ENCODE results near the gene CORO1C.

CORO1C gene

DNA sequence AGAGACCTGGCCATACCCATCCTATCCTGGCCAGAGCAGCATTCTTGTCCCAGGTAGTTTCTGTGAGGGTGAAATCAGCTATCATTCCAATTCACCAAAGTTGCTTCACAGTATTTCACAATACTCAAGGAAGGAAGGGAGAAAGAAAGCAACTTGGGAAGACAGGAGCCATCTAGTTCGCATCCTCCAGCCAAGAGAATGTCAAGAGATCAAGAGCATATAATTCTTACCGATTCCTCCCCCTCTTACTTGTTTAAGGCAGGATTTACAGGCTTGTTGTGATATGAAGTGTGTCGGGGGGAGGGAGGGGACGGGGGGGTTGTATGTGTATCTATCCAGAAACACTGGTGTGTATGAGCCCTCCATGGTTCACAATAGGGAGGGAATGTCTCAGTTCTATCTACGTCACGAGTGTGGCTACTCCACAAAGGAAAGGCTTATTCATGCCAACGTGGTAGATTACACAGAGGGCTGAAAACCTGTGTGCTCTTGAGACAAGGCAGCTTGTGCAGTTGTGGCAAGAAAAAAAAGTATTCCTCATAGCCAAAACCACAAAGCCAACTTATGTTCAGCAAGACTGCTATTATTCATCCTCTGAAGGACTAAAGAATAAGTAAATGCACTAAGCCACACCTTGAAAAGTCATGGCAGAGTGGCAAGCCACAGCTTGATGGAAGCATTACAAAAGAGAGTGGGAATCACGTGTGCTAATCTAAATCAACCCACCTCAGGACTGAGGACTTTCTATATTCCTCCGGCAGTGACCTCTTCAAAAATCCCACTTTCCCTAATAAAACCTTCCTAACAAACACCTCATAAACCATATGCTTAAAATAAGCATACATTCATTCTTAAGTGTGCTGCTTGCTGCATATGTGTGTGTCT is 35.0 kb downstream of the CORO1C start:
- DNase-seq = peak; percentile 4

DNA sequence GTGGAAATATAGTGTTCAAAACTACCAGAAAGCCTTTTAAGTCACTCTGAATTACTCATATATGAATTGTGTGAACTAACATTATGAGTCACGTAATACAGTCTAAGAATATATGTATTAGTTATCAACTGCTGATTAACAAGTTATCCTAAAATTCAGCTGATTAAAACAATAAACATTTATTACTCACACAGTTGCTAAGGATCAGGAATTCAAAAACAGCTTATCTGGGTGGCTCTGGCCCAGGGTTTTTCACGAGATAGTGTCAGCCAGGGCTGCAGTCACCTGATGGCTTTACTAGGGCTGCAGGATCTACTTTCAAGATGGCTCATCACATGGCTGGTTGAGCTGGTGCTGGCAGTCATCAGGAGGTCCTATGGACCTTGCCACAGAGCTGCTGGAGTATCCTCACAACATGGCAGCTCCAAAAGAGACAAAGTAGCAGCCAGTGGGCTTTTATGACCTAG is 36.5 kb downstream of the CORO1C start:
- no peak for DNase-seq

DNA sequence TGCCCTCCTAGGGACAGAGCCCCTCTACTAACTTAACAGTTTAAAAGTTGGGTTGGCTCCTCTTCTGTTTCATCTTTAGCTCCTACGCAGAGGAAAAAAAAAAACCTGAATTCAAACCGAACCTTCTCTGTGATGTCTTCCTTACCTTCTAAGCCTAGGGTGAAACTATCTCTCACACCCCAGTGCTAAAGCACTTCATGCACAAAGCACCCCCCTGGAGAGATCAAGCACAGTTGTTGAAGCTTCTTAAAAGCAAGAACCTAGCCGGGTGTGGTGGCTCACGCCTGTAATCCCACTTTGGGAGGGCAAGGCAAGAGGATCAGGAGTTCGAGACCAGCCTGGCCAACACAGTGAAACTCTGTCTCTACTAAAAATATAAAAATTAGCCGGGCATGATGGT is 37.6 kb downstream of the CORO1C start:
- no peak for DNase-seq

GRCh38 chr12:108693186-108693730 is 38.1 kb downstream of the CORO1C start:
- no peak for DNase-seq

GRCh38 chr12:108691998-108692808 is 39.1 kb downstream of the CORO1C start:
- DNase-seq = no peak

DNA sequence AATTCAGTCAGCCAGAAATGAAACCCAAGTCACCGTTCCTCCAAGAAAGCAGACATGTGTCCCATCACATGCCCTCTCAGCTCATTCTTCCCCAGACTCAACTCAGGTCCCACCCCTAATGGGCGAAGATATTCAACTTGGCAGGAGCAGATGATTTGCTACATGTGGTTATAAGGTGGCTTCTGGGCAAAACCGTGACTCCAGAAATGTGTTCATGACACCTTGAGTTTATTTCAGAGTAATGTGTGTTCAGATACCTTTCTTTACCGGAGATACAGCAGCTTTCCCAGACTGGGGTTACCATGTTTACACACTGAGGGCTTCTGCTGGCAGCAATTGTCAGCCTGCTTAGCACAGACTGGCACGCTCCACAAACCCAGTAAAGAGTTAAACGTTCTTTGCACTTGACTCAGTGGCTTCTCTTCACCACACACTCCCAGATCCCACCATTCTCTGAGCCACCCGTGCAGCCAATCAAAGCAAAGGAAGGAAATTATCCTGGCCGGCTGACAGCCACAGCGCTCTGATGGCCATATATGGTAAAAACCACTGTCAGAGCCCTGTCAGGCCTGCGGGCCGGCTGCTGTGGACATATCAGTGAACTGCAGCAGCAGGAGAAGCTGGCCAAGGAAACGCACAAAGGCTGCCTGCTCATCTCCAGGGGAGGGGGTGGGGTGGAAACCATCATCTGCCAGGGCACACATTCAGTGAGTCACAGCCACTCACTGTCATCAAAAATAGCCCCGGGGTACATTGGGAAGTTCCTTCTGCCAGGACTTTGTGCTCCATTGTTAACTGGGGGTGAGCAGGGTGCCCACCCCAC is 39.9 kb downstream of the CORO1C start:
- peak; percentile 83 for DNase-seq

- no peak for DNase-seq
Observed at GRCh38 chr12:108690542-108691174, 40.7 kb downstream of the CORO1C start.

- no peak for DNase-seq
Observed at GRCh38 chr12:108690191-108690518, 41.2 kb downstream of the CORO1C start.

DNA sequence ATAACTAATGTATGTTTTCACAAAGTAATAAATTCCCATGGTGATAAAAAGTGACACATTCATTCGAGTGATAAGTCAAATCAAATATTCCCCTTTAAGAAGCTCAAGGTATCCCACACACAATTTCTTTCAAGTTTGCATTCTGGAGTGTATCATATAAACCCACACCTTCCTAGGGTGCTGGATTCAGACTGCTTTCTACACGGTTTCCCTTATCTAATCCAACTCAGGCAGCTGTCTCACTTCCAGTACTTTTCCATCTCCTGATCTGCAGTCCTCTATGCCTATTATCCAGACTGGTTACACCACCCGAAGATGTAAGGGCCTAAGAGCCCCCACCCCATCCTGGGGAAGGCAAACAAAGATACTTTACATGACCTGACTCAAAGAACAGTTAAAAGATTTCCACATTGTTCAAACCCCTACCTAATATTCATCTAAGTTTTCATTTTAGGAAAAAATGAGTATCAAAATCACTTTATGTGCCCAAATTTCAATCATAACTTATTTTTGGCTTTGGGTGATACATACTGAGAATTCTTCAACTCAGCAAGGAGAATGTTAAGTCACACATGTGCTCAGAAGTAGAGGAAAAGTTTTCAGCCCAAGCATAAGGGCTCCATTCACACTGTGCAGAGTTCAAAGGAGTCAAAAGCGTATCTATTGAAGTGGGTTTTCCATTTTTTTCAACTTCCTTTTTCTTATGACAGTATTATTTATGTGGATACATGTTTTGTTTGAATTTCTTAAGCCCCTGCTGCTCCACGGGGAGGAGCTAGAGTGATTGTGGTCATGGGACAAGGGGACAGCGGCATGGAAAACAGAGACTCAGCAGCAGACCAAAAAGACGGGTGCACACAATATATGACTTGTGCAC is 41.8 kb downstream of the CORO1C start:
- DNase-seq = peak; percentile 40

GRCh38 chr12:108686780-108687179 is 44.5 kb downstream of the CORO1C start:
- DNase-seq = no peak

DNA sequence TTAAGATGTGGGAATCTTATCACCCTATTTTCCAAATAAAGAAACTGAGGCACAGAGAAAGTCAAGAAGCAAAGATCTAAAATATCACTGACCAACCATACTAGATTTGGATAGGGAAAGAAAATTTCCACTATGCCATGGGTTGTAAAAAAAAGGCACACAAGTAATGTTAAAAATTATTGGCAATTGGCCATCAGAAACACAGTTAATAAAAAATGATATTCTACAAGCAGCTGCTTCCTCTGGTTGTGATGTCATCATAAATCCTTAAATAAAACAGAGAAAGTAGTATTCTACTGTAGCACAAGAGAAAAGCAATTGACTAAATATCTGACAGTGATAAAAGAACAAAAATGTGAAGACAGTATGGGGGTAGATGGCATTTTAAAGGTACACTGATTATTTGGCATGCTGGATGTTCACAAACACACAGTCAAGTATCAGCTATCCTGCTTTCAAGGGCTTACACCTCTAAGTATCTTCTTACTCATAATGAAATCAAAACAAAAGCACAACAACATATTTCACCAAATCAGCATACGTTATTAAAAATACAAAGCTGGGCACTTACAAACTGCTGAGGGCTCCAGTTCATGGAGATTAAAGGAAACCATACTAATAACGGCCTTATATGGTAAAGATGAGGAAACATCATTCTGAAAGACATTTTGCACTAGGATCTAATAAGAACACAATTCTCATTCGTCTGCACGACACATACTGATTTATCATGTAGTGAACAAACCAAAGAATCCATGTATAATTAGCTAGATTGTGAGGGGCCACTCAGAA is 45.7 kb downstream of the CORO1C start:
- DNase-seq = no peak

DNA sequence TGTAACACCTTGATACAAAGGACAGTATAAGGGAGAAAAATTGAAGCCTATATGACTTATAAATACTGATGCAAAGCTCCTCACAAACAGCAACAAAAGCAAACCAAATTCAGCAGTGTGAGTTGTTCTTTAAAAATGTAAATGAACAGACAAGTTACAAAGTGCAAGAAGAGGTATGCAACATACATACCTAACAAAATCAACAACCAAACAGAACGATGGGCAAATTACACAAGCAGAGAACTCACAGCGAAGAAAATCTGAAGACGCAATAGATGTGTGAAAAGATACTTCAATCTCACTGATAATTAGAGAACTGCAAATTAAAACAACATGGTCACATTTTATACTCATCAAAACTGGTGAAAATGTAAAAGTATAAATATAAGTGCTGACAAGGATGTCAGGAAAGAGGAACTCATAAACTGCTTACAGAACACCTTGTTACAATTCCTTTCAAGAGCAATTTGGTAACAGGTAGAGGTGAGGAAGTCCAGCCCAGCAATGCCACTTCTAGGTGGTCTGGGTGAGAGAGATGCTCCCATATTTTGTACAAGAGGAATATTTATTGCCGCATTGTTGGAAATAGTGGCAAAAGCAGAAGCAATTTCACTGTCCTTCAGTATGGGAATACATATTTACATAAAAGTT is 47.3 kb downstream of the CORO1C start:
- no peak for DNase-seq

- DNase-seq = no peak
Observed at GRCh38 chr12:108681317-108681716, 50.0 kb downstream of the CORO1C start.

- no peak for DNase-seq
Observed at GRCh38 chr12:108679106-108679681, 52.1 kb downstream of the CORO1C start.

DNA sequence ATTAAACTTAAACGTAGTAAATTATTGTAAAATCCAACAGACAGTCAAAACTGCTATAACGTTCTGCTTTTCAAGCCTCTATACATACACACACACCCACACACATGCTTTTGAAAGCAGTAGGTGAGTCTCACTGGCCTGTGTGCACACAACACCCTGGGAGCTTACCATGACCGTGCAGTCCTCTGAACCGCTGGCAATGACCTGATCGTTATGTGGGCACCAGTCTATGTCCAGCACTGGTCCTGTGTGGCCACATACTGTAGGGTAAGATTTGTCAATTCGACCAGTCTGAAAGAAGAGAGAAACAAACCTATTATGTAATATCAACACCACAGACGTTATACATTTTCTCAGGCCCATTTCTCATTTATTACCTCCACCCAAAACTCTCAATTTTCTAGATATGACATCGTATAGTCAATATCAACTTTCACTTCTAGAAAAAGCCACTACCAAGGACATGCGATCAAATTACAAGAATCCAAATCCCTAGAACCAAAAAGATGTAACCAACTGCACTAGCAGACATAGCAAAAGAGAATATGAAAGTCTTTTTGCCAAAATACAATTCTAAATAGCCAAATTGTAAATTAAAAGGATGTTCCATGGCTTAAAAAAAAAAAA is 53.1 kb downstream of the CORO1C start:
- no peak for DNase-seq

DNA sequence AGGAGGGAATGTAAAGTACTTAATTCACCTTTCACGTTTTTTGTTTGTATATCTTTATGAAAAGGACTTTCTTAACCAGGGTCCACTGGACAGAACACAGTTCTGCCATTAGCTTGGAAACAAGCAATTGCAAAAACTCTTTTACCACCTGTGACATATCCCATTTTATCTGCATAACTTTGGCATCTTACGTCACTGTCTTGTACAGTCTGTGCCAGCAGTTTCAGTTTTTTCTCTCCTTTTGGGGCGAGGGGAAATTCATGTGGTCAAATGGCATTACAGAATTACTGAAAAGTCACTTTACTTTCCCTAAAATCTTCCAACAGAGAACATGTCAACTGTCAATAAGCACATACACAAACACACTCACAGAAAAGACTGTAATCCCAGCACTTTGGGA is 53.9 kb downstream of the CORO1C start:
- DNase-seq = no peak

GRCh38 chr12:108676707-108677106 is 54.6 kb downstream of the CORO1C start:
- no peak for DNase-seq

- no peak for DNase-seq
Observed at GRCh38 chr12:108675792-108676191, 55.5 kb downstream of the CORO1C start.

DNA sequence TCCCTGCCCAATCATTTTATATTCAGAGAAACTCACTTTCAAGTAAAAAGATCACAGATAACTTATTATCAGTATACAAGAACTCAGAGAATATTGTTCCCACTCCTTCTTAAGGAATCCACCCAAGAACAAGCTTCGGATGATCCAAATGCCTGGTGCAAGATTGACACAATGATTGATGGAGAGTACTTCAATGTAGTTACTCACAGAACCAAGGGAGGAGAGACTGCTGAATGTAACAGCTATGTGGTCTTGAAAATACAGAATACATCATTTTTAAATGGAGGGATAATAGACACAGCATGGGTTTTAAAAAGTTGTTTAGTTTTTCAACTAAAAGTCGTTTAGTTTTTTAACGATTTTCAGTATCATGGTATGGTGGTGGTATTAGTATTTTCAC is 59.3 kb downstream of the CORO1C start:
- no peak for DNase-seq
